H9 (cell line): ENCODE data around the gene ANKDD1B. TPM values are rescaled to one million over a fixed set of nuclear protein-coding genes. Genes with fewer than 3 reads are reported as not detected.

ENCODE experiments used
- DNase-seq: peaks from one replicate; pipeline ENCODE4 v3.0.0-alpha.2; 2017
- H2AFZ ChIP-seq: one replicate; pipeline ENCODE4 v1.6.1; 2013; ENCODE audit warnings: mild to moderate bottlenecking, low read length, control low read depth, moderate library complexity
- H2AK5ac ChIP-seq: 2 replicates; pipeline ENCODE4 v1.6.1; 2013; ENCODE audit warnings: low read length, control low read depth, mixed read lengths; ENCODE audit not compliant: insufficient read length
- H2BK120ac ChIP-seq: one replicate; pipeline ENCODE4 v1.6.1; 2013; ENCODE audit warnings: low read depth, mild to moderate bottlenecking, low read length, control low read depth, inconsistent platforms; ENCODE audit not compliant: poor library complexity, severe bottlenecking
- H2BK12ac ChIP-seq: 2 replicates; pipeline ENCODE4 v1.6.1; 2013; ENCODE audit warnings: low read length, control low read depth, mixed read lengths, low read depth; ENCODE audit not compliant: insufficient read length
- H2BK15ac ChIP-seq: 2 replicates; pipeline ENCODE4 v1.6.1; 2013; ENCODE audit warnings: low read depth, low read length, control low read depth
- H2BK20ac ChIP-seq: one replicate; pipeline ENCODE4 v1.6.1; 2013; ENCODE audit warnings: low read depth, mild to moderate bottlenecking, low read length, control low read depth, inconsistent platforms; ENCODE audit not compliant: poor library complexity, severe bottlenecking
- H2BK5ac ChIP-seq: 2 replicates; pipeline ENCODE4 v1.6.1; 2013; ENCODE audit warnings: low read length, control low read depth, mixed read lengths; ENCODE audit not compliant: insufficient read length
- H3K14ac ChIP-seq: 2 replicates; pipeline ENCODE4 v1.6.1; 2013; ENCODE audit warnings: low read length, control low read depth; ENCODE audit not compliant: insufficient read depth
- H3K18ac ChIP-seq: 2 replicates; pipeline ENCODE4 v1.6.1; 2013; ENCODE audit warnings: low read depth, mild to moderate bottlenecking, mixed read lengths, low read length, control low read depth; ENCODE audit not compliant: insufficient read length
- H3K23ac ChIP-seq: 2 replicates; pipeline ENCODE4 v1.6.1; 2013; ENCODE audit warnings: low read length, control low read depth, mixed read lengths, low read depth; ENCODE audit not compliant: insufficient read length
- H3K23me2 ChIP-seq: 2 replicates; pipeline ENCODE4 v1.6.1; 2013; ENCODE audit warnings: low read depth, mild to moderate bottlenecking, mixed read lengths, low read length, control low read depth; ENCODE audit not compliant: insufficient read length, poor library complexity, severe bottlenecking
- H3K27ac ChIP-seq: 2 replicates; pipeline ENCODE4 v1.5.1; 2013; ENCODE audit warnings: low read length, control low read depth, mixed read lengths, low read depth; ENCODE audit not compliant: insufficient read length
- H3K27me3 ChIP-seq: 2 replicates; pipeline ENCODE4 v1.6.1; 2013; ENCODE audit warnings: low read length, control low read depth, inconsistent platforms; ENCODE audit not compliant: insufficient read depth
- H3K4ac ChIP-seq: 2 replicates; pipeline ENCODE4 v1.6.1; 2013; ENCODE audit warnings: low read depth, mild to moderate bottlenecking, control low read depth, inconsistent platforms, low read length, moderate library complexity
- H3K4me1 ChIP-seq: 2 replicates; pipeline ENCODE4 v1.6.1; 2013; ENCODE audit warnings: low read length, control low read depth, inconsistent platforms; ENCODE audit not compliant: insufficient read depth
- H3K4me2 ChIP-seq: 2 replicates; pipeline ENCODE4 v1.6.1; 2013; ENCODE audit warnings: low read length, control low read depth, mixed read lengths; ENCODE audit not compliant: insufficient read length, insufficient read depth
- H3K56ac ChIP-seq: 2 replicates; pipeline ENCODE4 v1.6.1; 2013; ENCODE audit warnings: low read depth, mild to moderate bottlenecking, mixed read lengths, low read length, control low read depth; ENCODE audit not compliant: insufficient read length
- H3K79me1 ChIP-seq: 2 replicates; pipeline ENCODE4 v1.6.1; 2013; ENCODE audit warnings: low read depth, mild to moderate bottlenecking, moderate library complexity, low read length, control low read depth, inconsistent platforms; ENCODE audit not compliant: insufficient read depth, poor library complexity, severe bottlenecking
- H3K79me2 ChIP-seq: 2 replicates; pipeline ENCODE4 v1.6.1; 2013; ENCODE audit warnings: low read length, control low read depth, inconsistent platforms; ENCODE audit not compliant: insufficient read depth
- H3K9ac ChIP-seq: 2 replicates; pipeline ENCODE4 v1.6.1; 2013; ENCODE audit warnings: low read length, control low read depth, mixed read lengths; ENCODE audit not compliant: insufficient read length; ENCODE audit errors: extremely low read depth
- H3K9me3 ChIP-seq: one replicate; pipeline ENCODE4 v1.6.1; 2013; ENCODE audit warnings: low read depth, low read length, inconsistent platforms; ENCODE audit not compliant: control insufficient read depth
- H3T11ph ChIP-seq: one replicate; pipeline ENCODE4 v1.6.1; 2013; ENCODE audit warnings: mild to moderate bottlenecking, low read length, control low read depth, inconsistent platforms
- H4K20me1 ChIP-seq: one replicate; pipeline ENCODE4 v1.6.1; 2013; ENCODE audit not compliant: control insufficient read depth, insufficient read length, insufficient read depth
- H4K5ac ChIP-seq: 2 replicates; pipeline ENCODE4 v1.6.1; 2013; ENCODE audit warnings: low read depth, mild to moderate bottlenecking, mixed read lengths, low read length, control low read depth; ENCODE audit not compliant: insufficient read length
- H4K8ac ChIP-seq: replicated peaks from 2 replicates; pipeline ENCODE4 v1.6.1; 2013; ENCODE audit warnings: low read length, control low read depth, mixed read lengths, low read depth; ENCODE audit not compliant: insufficient read length
- H4K91ac ChIP-seq: 2 replicates; pipeline ENCODE4 v1.6.1; 2013; ENCODE audit warnings: low read depth, mild to moderate bottlenecking, moderate library complexity, mixed read lengths, low read length, control low read depth; ENCODE audit not compliant: insufficient read length
- H3K27ac Mint-ChIP-seq, 3 experiments: 2 replicates in 2 of 3; 3 replicates in 1 of 3; pipeline ENCODE4 v1.8.0; 2020 to 2021; ENCODE audit warnings: mixed read lengths in 3 of 3, mild to moderate bottlenecking in 1 of 3, moderate library complexity in 1 of 3
- H3K27me3 Mint-ChIP-seq: 2 replicates; pipeline ENCODE4 v1.8.0; 2021; ENCODE audit warnings: low read depth, mild to moderate bottlenecking, moderate library complexity, mixed read lengths
- H3K36me3 Mint-ChIP-seq, 3 experiments: 2 replicates in 2 of 3; 3 replicates in 1 of 3; pipeline ENCODE4 v1.8.0; 2020 to 2021; ENCODE audit warnings: low read depth in 3 of 3, mixed read lengths in 3 of 3; ENCODE audit not compliant: insufficient read depth in 1 of 3
- H3K4me1 Mint-ChIP-seq, 2 experiments: 2 replicates each; pipeline ENCODE4 v1.8.0; 2020; ENCODE audit warnings: mixed read lengths in 2 of 2
- H3K4me3 Mint-ChIP-seq, 2 experiments: 2 replicates in 1 of 2; 3 replicates in 1 of 2; pipeline ENCODE4 v1.8.0; 2020 to 2021; ENCODE audit warnings: mild to moderate bottlenecking in 2 of 2, mixed read lengths in 2 of 2, moderate library complexity in 1 of 2
- H3K9me3 Mint-ChIP-seq, 2 experiments: 2 replicates in 1 of 2; 3 replicates in 1 of 2; pipeline ENCODE4 v1.8.0; 2020; ENCODE audit warnings: mild to moderate bottlenecking in 2 of 2, mixed read lengths in 2 of 2, moderate library complexity in 1 of 2
- WGBS: extraction: QIAGEN DNeasy Blood & Tissue Kit; methylation state at CpG from one replicate; pipeline ENCODE4 v1.1.7; 2013; ENCODE audit warnings: missing lambda C conversion rate, low lambda C conversion rate, mixed read lengths; ENCODE audit not compliant: insufficient read length; ENCODE audit errors: extremely low coverage; 5-methylcytosine and 5-hydroxymethylcytosine counted together
- total RNA-seq: library from RNA; stranded (reverse); gene quantifications from 2 replicates; pipeline ENCODE4 v1.2.1, GENCODE V29; 2021
- TF ChIP-seq, protein P1 (sequence below): fragments of 200-600 bp; sonication (generic); conservative IDR thresholded peaks from 3 replicates; pipeline ENCODE4 v1.8.0; 2021; ENCODE audit warnings: antibody characterized with exemption, mild to moderate bottlenecking

Gene ANKDD1B
- total RNA-seq, 1 experiment from 2014 or later = 0.33 TPM

DNA sequence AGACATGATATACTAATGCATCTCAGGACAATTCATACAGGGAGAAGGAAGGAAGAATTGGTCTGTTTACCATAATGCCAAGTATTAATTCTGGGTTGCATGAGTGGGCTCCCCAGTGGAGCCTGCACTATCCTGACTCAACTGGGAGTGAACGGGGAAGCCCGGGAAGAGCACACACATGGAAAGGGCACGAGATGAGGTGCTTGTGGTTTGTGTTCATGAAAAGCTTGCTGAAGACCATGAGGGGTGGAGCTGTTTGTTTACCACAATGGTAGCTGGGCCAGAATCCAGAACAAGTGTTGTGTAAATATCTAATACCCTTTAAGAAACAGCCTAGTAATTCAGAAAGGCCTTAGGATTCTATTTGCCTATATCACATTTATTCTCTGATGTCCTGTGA, 61.4 kb downstream of the ANKDD1B start:
- H3K4me1 Mint-ChIP-seq = peaks cover 17 to 18% of the 10 kb centered on the region in 2 experiments
- H3K27ac Mint-ChIP-seq = no peak overlapping the region
- DNase-seq = no peak
- Histone ChIP-seq H2BK20ac (no peak overlapping the region), H3K9me3 (no peaks in the 10 kb centered on the region), H2BK5ac (no peak overlapping the region), H3K9ac (no peak overlapping the region), H2BK15ac (no peak overlapping the region), H3K79me2 (no peaks in the 10 kb centered on the region), H3K23me2 (no peaks in the 10 kb centered on the region), H3K27ac (no peak overlapping the region), H3K27me3 (no peaks in the 10 kb centered on the region), H3K18ac (no peak overlapping the region), H3K14ac (no peak overlapping the region), H2BK120ac (no peak overlapping the region), H3K23ac (no peak overlapping the region), H3T11ph (no peak overlapping the region), H3K4me2 (no peak overlapping the region), H3K4ac (no peak overlapping the region), H2AFZ (no peak overlapping the region), H3K56ac (no peak overlapping the region), H4K20me1 (no peaks in the 10 kb centered on the region), H4K5ac (no peak overlapping the region), H4K8ac (no peak overlapping the region), H2BK12ac (no peak overlapping the region), H3K4me1 (no peaks in the 10 kb centered on the region), H4K91ac (no peak overlapping the region), H2AK5ac (no peak overlapping the region), H3K79me1 (no peaks in the 10 kb centered on the region)
- H3K27me3 Mint-ChIP-seq = no peaks in the 10 kb centered on the region
- WGBS = no CpG with 5 or more reads among the region's 3 CpGs
- TF ChIP-seq, protein P1, sequence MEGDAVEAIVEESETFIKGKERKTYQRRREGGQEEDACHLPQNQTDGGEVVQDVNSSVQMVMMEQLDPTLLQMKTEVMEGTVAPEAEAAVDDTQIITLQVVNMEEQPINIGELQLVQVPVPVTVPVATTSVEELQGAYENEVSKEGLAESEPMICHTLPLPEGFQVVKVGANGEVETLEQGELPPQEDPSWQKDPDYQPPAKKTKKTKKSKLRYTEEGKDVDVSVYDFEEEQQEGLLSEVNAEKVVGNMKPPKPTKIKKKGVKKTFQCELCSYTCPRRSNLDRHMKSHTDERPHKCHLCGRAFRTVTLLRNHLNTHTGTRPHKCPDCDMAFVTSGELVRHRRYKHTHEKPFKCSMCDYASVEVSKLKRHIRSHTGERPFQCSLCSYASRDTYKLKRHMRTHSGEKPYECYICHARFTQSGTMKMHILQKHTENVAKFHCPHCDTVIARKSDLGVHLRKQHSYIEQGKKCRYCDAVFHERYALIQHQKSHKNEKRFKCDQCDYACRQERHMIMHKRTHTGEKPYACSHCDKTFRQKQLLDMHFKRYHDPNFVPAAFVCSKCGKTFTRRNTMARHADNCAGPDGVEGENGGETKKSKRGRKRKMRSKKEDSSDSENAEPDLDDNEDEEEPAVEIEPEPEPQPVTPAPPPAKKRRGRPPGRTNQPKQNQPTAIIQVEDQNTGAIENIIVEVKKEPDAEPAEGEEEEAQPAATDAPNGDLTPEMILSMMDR = no peak
- H3K4me3 Mint-ChIP-seq = no peak overlapping the region
- peaks cover 0 to 3% (median 0%) of the 10 kb centered on the region in 3 experiments; a peak in 2 of 7 replicates for H3K36me3 Mint-ChIP-seq
- no peaks in the 10 kb centered on the region for H3K9me3 Mint-ChIP-seq
